Lower lobe of right lung (tissue), 2 donors: ENCODE data around the gene AIPL1. TPM values are rescaled to one million over a fixed set of nuclear protein-coding genes. Genes with fewer than 3 reads are reported as not detected.

Experiments used
- ATAC-seq, 2 donors: fragments of 200-7000 bp; cut with Tn5 transposase; one replicate each; pipeline ENCODE4 v1.9.1; 2020 to 2022; ENCODE audit warnings: mild to moderate bottlenecking in 2 of 2, moderate library complexity in 2 of 2
- DNase-seq: peaks from one replicate; pipeline ENCODE4 v3.0.0-alpha.2; 2020
- H3K27ac ChIP-seq: fragments of 200-600 bp; one replicate; pipeline ENCODE4 v1.8.0; 2022
- H3K27me3 ChIP-seq: fragments of 200-600 bp; one replicate; pipeline ENCODE4 v1.8.0; 2022; ENCODE audit warnings: low read depth
- H3K36me3 ChIP-seq: fragments of 200-600 bp; one replicate; pipeline ENCODE4 v1.8.0; 2022; ENCODE audit warnings: mild to moderate bottlenecking
- H3K4me1 ChIP-seq: fragments of 200-600 bp; one replicate; pipeline ENCODE4 v1.8.0; 2022
- H3K4me3 ChIP-seq: fragments of 200-600 bp; one replicate; pipeline ENCODE4 v1.8.0; 2022; ENCODE audit warnings: mild to moderate bottlenecking
- H3K9me3 ChIP-seq: fragments of 200-600 bp; one replicate; pipeline ENCODE4 v1.8.0; 2022
- CTCF ChIP-seq: fragments of 200-600 bp; IDR thresholded peaks from one replicate; pipeline ENCODE4 v1.8.0; 2022; ENCODE audit warnings: antibody characterized with exemption, mild to moderate bottlenecking
- intact Hi-C: fragments of 100-400 bp; cut with DNase I; formaldehyde crosslinking; loops from one replicate; pipeline ENCODE4 v1.11.0; 2022
- total RNA-seq: library from RNA; stranded (reverse); fragmentation: NEBNext Ultra II Directional; extraction: Animal tissue kit (Norgen Biotek cat#: 25700); gene quantifications from one replicate; pipeline ENCODE4 v1.2.1, GENCODE V29; 2021
- donor health status: DM: no; HTN: yes; CAD: no; lungs with severe emphysema.

Gene AIPL1
- total RNA-seq, 1 donor from 2014 or later: not detected

GRCh38 chr17:6450926-6451832 lies 16.3 kb upstream of the AIPL1 start:
- Histone ChIP-seq H3K9me3 (no peaks in the 10 kb centered on the region), H3K4me1 (no peaks in the 10 kb centered on the region), H3K36me3 (no peaks in the 10 kb centered on the region), H3K27ac (no peak overlapping the region), H3K27me3 (peaks cover 15% of the 10 kb centered on the region), H3K4me3 (no peak overlapping the region)
- DNase-seq: peak; percentile 14
- intact Hi-C loops: no loop called here
- TF ChIP-seq CTCF: no peak
- ATAC-seq: no peak

- no peaks in the 10 kb centered on the region for H3K36me3 ChIP-seq
- ATAC-seq (no peak), DNase-seq (no peak)
- H3K27me3 ChIP-seq: no peaks in the 10 kb centered on the region
- intact Hi-C loops: no loop called here
- H3K4me1 ChIP-seq: no peaks in the 10 kb centered on the region
- H3K9me3 ChIP-seq: no peaks in the 10 kb centered on the region
- H3K4me3 ChIP-seq: no peak overlapping the region
- H3K27ac ChIP-seq: no peak overlapping the region
- TF ChIP-seq CTCF: no peak
These were observed 14.4 kb upstream of the AIPL1 start for GRCh38 chr17:6449307-6449706.

- DNase-seq (peak; percentile 28), ATAC-seq (no peak)
- intact Hi-C loops: no loop called here
- no peak for TF ChIP-seq CTCF
- H3K27ac ChIP-seq: no peak overlapping the region
- H3K4me1 ChIP-seq: peaks cover 6% of the 10 kb centered on the region
- H3K4me3 ChIP-seq: no peak overlapping the region
- no peaks in the 10 kb centered on the region for H3K27me3 ChIP-seq
- H3K36me3 ChIP-seq: no peaks in the 10 kb centered on the region
- H3K9me3 ChIP-seq: no peaks in the 10 kb centered on the region
These were observed 13.6 kb upstream of the AIPL1 start for GRCh38 chr17:6448473-6448872.

GRCh38 chr17:6446516-6447100 lies 11.7 kb upstream of the AIPL1 start:
- no peak for ATAC-seq
- Histone ChIP-seq H3K9me3 (no peaks in the 10 kb centered on the region), H3K4me1 (peaks cover 10% of the 10 kb centered on the region), H3K27me3 (no peaks in the 10 kb centered on the region), H3K27ac (no peak overlapping the region), H3K4me3 (no peak overlapping the region), H3K36me3 (no peaks in the 10 kb centered on the region)
- intact Hi-C loops: no loop called here
- no peak for DNase-seq
- TF ChIP-seq CTCF: no peak

GRCh38 chr17:6444571-6445335 lies 9.8 kb upstream of the AIPL1 start:
- ATAC-seq: no peak
- no peak for TF ChIP-seq CTCF
- DNase-seq: no peak
- Histone ChIP-seq H3K27ac (no peak overlapping the region), H3K4me3 (peak overlapping the region; percentile 67), H3K27me3 (peaks cover 2% of the 10 kb centered on the region), H3K4me1 (peaks cover 10% of the 10 kb centered on the region), H3K9me3 (no peaks in the 10 kb centered on the region), H3K36me3 (no peaks in the 10 kb centered on the region)
- intact Hi-C loops: no loop called here
